NCI-H1694 (cell line): ENCODE data around the gene RHBDF2.

Source experiments
- DNase-seq: peaks from one replicate; lab custom pipeline; 2025; lab: John Stamatoyannopoulos, UW

RHBDF2 gene

DNA sequence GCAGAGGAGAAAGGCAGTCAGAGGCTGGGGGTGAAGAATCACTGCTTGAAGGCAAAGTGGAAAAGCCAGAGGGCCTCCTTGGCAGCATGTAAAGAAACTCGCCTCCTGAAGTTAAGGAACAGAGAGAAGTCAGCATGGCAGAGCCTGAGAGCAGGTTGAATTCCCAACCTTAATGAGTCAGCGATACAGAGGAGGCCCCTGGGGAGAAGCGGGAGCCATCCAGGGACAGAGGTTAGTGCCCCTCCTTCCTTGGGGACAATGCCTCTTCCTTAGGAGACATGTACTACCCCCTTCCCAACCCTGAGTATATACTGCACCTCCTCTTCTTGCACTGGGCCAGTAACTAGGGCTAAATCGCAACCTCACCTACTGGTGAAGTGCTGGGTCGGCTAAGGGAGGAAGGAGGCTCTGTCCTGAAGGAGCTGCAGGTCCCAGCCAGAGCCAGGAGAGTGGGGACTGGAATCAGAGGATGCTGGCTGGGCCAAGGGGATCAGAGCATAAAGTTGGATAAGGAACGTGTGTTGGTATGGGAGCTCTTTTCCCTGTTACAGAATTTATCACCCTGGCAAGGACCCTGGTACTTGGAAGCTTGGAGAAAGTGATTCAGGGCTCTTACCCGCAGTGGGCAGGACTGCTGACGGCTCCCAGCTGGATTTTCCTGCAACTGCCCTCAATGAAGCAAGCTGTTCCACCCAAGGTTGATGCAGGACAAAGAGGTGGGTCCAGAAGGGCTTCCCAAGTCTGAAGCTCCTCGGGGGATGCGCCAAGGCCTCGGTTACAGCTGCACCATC, 39.3 kb downstream of the RHBDF2 start:
- DNase-seq: no peak

DNA sequence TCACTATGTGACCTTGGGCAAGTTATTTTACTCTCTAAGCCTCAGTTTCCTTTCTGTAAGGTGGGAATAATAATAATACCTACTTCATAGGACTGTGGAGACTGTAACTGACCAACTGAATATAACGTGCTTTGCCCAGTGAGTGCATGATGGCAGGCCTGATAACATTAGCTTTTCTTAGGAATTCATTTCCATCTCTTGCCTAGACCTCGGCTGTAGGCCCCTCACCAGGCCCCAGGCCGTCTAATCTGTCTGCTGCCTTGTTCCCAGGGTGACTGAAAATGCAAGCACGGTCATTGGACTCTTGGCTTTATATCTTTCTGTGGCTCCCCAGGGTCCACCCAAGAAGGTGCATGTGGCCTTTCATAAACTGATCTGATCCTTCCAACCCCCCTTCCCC, 41.5 kb downstream of the RHBDF2 start:
- no peak for DNase-seq

GRCh38 chr17:76458580-76459490, 42.4 kb downstream of the RHBDF2 start:
- no peak for DNase-seq

DNA sequence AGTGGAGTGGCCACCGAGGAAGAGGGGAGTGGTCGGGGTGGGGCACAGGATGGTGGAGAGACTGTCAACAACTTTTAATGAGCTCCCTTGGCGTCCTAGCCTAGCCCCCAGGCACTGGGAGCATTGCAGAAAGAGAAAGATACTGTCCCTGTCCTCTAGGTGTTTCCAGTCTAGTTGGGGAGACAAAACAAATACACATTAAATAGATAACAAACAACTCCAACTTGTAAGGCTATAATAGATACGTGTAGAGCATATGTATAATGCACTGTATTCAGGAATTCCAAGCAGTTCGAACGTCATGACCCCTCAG, 47.8 kb downstream of the RHBDF2 start:
- no peak for DNase-seq

DNA sequence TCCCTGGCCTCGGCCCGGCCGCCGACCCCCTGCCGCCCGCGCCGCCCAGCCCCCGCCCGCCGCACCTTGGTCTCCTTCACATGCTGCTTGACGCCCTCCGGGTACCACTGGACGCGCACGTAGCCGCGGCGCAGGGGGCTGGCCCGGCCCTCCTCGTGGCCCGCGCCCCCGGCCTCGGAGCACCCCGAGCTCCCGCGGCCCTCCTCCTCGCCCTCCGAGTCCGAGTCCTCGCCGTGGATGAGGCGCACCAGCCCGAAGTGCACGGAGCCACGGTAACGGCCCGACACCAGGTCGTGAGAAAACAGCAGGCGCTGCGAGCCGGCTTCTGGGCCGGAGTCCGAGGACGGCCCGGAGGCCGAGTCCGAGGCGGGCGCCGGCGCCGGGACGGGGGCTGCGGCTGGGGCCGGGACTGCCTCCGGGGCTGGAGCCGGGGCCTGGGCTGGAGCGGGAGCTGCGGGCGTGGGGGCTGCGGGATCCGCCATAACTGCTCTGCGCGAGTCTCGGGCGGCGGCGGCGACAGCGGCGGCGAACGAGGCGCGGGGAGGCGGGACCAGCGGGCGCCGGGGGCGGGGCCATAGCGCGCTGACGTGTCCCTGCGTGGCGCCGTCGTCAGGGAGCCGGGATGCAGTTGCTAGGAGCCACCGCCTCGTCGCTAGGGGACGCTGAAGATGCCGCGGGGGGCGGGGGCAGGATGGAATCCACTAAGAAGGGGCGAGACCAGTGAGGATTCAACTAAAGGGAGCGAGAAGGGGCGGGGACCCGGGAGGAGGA, 48.4 kb downstream of the RHBDF2 start, which contains the start of gene UBE2O:
Gene UBE2O (minus strand): TSS at position 493 of the 771 bp plus-strand sequence. CDS start 11 bp downstream, at position 482.
- peak; percentile 73 for DNase-seq

DNA sequence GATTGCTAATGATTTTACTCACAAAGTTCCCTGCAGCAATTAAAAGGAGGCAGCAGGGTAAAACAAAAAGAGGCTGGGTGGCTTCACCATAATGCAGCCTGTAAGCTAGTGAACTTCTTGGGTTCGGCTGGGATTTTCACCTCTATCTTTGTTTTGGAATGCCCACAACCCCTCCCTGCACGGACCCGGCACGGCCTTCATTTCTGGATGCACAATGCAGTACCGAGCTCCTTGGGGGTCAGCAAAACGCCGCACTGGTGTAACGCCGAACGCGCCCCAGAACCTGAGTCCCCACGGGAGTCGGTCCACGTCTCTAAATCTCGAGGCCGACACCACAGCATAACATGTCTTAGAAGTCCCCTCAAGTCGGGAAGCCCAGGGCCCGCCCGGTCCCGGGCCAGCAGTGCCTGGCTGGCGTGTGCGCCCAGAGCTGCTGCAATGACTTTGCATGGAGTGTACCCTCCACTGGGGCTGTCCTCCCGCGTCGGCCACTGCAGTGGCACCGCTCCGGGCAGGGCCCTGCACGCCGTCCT, 49.0 kb downstream of the RHBDF2 start:
- DNase-seq: no peak

DNA sequence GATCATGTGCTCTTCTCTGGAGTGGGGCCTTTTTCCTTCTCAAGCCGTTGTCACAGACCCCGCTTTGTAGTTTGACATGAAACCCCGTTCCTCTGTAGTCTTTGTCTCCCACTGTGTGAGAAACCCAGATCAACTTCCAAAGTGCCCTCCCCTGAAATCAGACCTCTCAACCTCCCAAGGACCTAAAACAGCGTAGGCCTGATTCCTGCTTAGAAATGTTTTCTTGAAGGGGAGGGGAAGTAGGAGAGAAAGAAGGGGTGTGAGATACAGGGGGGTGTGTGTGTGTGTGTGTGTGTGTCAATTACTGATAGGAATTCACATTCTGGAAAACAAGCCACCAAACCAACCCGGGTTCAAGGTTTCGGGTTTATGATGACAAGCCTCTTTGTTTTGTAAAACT, 49.7 kb downstream of the RHBDF2 start:
- no peak for DNase-seq

GRCh38 chr17:76449126-76449525, 52.1 kb downstream of the RHBDF2 start:
- no peak for DNase-seq

GRCh38 chr17:76447931-76448652, 53.1 kb downstream of the RHBDF2 start:
- DNase-seq: no peak

DNA sequence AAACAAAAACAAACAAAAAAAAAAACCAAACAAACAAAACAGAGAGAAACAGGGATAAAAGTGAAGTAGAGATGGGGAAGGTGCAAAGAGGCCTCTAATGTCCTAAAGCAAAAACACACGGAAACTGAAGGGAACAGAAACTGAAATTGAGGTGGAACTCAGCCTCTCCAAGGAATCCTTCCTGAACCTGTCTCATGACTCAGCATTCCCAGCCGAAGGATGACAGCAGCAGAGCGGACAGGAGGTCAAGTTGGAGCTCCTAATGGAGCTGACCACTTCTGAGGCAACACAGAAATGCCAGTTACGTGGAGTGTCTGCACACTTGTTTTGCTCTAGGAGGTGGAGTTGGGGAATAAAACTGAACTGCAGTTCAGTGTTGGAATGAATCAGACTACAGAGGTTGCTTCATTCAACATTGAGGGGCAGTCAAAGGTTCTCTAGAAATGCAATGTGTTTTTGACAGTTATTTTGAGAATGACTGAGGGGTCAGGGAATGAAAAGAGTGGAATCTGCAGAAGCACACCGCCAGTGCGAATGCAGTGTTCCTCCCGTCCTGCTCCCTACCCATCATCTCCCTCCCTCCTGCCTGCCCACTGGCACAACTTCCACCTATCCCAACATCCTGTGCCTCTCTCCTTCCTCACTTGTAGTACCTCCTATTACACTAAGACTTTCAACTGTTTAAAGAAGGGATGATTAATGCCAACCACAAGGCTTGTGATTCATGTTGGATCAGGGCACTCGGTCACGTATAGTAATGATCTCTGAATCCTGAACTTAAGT, 54.6 kb downstream of the RHBDF2 start:
- DNase-seq: no peak

DNA sequence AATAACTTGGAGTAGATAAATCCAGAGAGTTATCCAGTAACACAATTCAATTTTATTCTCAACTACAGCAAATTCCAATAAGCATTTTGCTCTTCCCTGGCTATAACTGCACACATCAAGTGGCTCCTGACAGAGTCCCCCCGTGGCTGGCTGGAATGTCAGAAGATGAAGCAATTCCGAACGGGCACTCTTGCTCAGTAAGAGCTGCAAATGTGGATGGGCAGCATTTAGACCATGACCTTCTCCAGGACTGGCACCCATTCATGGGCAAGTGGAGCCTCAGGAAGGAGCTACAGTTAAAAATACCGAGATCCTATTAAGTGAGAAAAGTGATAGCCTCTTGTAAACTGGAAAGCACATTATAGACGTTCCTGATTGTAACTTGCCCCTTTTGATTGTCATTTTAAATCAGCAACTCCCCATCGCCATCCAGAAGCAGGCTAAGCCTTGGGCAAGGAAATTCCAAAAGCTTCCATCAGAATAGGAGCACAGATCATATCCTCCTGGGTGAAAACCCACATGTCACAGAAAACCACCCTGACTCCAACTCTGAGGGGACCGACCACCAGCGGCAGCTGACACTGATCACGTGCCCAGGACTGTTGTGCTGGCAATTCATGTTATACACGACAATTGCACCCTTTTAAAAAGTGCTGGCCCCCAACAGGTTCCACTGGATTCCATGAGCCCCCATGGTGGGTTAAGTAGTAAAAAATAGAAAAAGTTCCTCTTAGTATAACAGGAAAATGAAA, 55.4 kb downstream of the RHBDF2 start:
- DNase-seq: no peak

GRCh38 chr17:76444518-76445311, 56.5 kb downstream of the RHBDF2 start:
- no peak for DNase-seq

- DNase-seq: no peak
Observed at GRCh38 chr17:76442341-76443338, 58.6 kb downstream of the RHBDF2 start.

DNA sequence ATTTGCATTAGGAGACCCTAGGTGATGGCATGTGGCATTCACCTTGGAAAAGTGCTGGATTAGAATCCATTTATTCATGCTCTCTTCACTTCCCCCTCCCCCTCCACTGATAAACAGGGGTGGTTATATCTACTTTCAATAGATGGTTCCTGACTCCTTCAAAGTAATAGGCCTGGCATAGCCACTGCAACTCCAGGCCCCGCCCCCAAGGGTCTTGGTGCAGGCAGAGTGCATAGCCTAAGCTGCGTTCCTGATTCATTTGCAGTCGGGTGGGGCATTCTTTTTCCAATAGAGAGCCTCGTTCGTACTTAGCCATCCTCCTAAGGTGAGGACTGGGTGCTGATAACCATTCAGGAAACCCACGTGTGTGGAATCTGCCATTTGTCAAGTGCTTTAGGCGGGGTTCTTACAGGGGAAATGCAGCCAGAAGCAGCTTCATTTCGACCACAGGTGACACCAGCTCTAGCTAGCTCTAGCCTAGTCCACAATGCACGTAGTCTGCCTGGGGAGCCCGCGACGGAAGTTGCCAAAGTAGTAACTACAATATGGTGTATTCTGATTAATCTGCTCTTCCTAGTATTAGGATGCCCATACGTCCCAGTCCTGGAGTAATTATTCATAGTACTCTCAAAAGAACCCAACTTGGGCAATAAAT, 59.4 kb downstream of the RHBDF2 start:
- DNase-seq: no peak

- no peak for DNase-seq
Observed at GRCh38 chr17:76440751-76441362, 60.4 kb downstream of the RHBDF2 start.

GRCh38 chr17:76439314-76439928, 61.8 kb downstream of the RHBDF2 start:
- no peak for DNase-seq
